HEK293 (cell line): Measurements from ENCODE around the gene INPP5A.

Experiments
- CTCF ChIP-seq: fragments of 450-650 bp; formaldehyde crosslinking; IDR thresholded peaks from 2 replicates; pipeline ENCODE4 v1.5.1; 2016; ENCODE audit warnings: missing biosample characterization, missing genetic modification characterization
- HOXA7 ChIP-seq: sonication (generic); formaldehyde crosslinking; IDR thresholded peaks from 2 replicates; pipeline ENCODE4 v1.8.1; 2022; ENCODE audit warnings: missing genetic modification reagents, borderline replicate concordance
- INSM2 ChIP-seq: fragments of 450-650 bp; formaldehyde crosslinking; IDR thresholded peaks from 2 replicates; pipeline ENCODE4 v1.5.1; 2016; ENCODE audit warnings: missing biosample characterization, missing genetic modification characterization
- KLF7 ChIP-seq: fragments of 450-650 bp; formaldehyde crosslinking; IDR thresholded peaks from 2 replicates; pipeline ENCODE4 v1.5.1; 2016; ENCODE audit warnings: missing biosample characterization, missing genetic modification characterization, borderline replicate concordance
- PRDM10 ChIP-seq: fragments of 450-650 bp; formaldehyde crosslinking; IDR thresholded peaks from 2 replicates; pipeline ENCODE4 v1.5.1; 2016; ENCODE audit warnings: missing biosample characterization, missing genetic modification characterization
- REST ChIP-seq: fragments of 450-650 bp; formaldehyde crosslinking; IDR thresholded peaks from 2 replicates; pipeline ENCODE4 v1.5.1; 2016; ENCODE audit warnings: missing biosample characterization, missing genetic modification characterization
- ZBTB26 ChIP-seq: fragments of 450-650 bp; formaldehyde crosslinking; optimal IDR thresholded peaks from 2 replicates; pipeline ENCODE3; 2016; ENCODE audit warnings: missing biosample characterization, mild to moderate bottlenecking, missing genetic modification characterization
- ZNF121 ChIP-seq: fragments of 450-650 bp; formaldehyde crosslinking; IDR thresholded peaks from 2 replicates; pipeline ENCODE4 v1.5.1; 2016; ENCODE audit warnings: missing biosample characterization, missing genetic modification characterization
- ZNF292 ChIP-seq: fragments of 450-650 bp; formaldehyde crosslinking; IDR thresholded peaks from 2 replicates; pipeline ENCODE4 v1.5.1; 2016; ENCODE audit warnings: low read depth, missing biosample characterization, missing genetic modification characterization, borderline replicate concordance
- ZNF558 ChIP-seq: fragments of 450-650 bp; formaldehyde crosslinking; IDR thresholded peaks from 2 replicates; pipeline ENCODE4 v1.5.1; 2016; ENCODE audit warnings: missing biosample characterization, missing genetic modification characterization
- ZNF658 ChIP-seq: fragments of 450-650 bp; formaldehyde crosslinking; IDR thresholded peaks from 2 replicates; pipeline ENCODE4; 2016; ENCODE audit warnings: missing biosample characterization, missing genetic modification characterization
- ZNF776 ChIP-seq: fragments of 450-650 bp; formaldehyde crosslinking; IDR thresholded peaks from 2 replicates; pipeline ENCODE4 v1.5.0; 2017; ENCODE audit warnings: missing biosample characterization, missing genetic modification characterization, borderline replicate concordance
- ZNF777 ChIP-seq: fragments of 450-650 bp; formaldehyde crosslinking; IDR thresholded peaks from 2 replicates; pipeline ENCODE4 v1.5.1; 2017; ENCODE audit warnings: missing biosample characterization, missing genetic modification characterization, borderline replicate concordance

GRCh38 chr10:132698761-132699391, 161.3 kb downstream of the INPP5A start:
- TF ChIP-seq ZNF292 (tag by site-specific recombination) (no peak), CTCF (no peak), HOXA7 (no peak), INSM2 (tag by site-specific recombination) (no peak), ZNF658 (tag by site-specific recombination) (no peak), PRDM10 (tag by site-specific recombination) (no peak), ZNF777 (tag by site-specific recombination) (no peak), ZNF558 (tag by site-specific recombination) (no peak), REST (tag by site-specific recombination) (no peak), ZBTB26 (tag by site-specific recombination) (no peak), ZNF776 (tag by site-specific recombination) (no peak), KLF7 (tag by site-specific recombination) (no peak), ZNF121 (tag by site-specific recombination) (no peak)
